DND-41 (cell line): ENCODE measurements around the gene MALAT1.

Source experiments
- CTCF ChIP-seq: IDR thresholded peaks from 2 replicates; pipeline ENCODE4 v1.5.1; 2012; ENCODE audit warnings: borderline replicate concordance, low read length, moderate library complexity, mild to moderate bottlenecking; ENCODE audit not compliant: poor library complexity, severe bottlenecking; ENCODE audit errors: extremely low read depth
- EZH2 ChIP-seq: IDR thresholded peaks from 3 replicates; pipeline ENCODE4 v1.6.1; 2012; ENCODE audit warnings: borderline replicate concordance, low read depth, mild to moderate bottlenecking, moderate library complexity, low read length, inconsistent platforms; ENCODE audit not compliant: severe bottlenecking

DNA sequence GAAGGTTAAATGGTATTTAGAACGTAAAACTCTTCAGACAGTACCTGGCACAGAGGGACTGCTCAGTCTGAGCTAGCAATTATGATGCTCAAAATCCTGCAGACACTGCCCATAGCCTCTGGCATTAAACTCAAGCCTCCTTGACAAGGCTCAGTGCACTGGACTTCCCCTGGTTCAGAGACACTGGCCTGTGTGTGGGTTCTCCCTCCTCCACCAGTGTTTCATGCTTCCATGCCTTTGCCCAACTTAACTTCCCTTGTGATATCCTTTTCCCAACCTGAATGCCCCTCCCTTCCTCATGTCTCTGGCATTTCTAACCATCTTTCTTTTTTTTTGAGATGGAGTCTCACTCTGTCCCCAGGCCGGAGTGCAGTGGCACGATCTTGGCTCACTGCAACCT is 50.3 kb downstream of the MALAT1 start:
- no peak for TF ChIP-seq CTCF
- no peak for TF ChIP-seq EZH2
